ENCODE results near the gene MYH7.
A peak's percentile ranks its signal among the peaks of the same experiment; 100 is the strongest.
"Not testable (repeated sequence)": the region's sequence is repeated elsewhere in the genome, so short reads cannot be mapped to it uniquely, and the experiment has no call there.

Gene MYH7

GRCh38 chr14:23468704-23469126 lies 33.3 kb upstream of the MYH7 start:
- WGBS, 2 experiments, result 85% methylated on average over 15 of the region's 15 CpGs
- no peaks in the 10 kb centered on the region for H3K27me3 ChIP-seq (ENCODE audit: control insufficient read depth, insufficient read depth, low read length, poor library complexity, severe bottlenecking)
- H3K4me3 ChIP-seq (ENCODE audit: insufficient read depth, low read depth, low read length), result peak overlapping the region; percentile 5
- peaks cover 6% of the 10 kb centered on the region for H3K4me1 ChIP-seq (ENCODE audit: control insufficient read depth, insufficient read depth, low read length)
- H3K36me3 ChIP-seq (ENCODE audit: control insufficient read depth, insufficient read depth, low read length), result peaks cover 17% of the 10 kb centered on the region
- H3K27ac ChIP-seq (ENCODE audit: insufficient read depth, low read depth, low read length, poor library complexity, severe bottlenecking), result no peak overlapping the region
- no peaks in the 10 kb centered on the region for H3K9me3 ChIP-seq (ENCODE audit: control insufficient read depth, low read length)

GRCh38 chr14:23465261-23465660 lies 29.8 kb upstream of the MYH7 start:
- peaks cover 2% of the 10 kb centered on the region for H3K4me1 ChIP-seq (ENCODE audit: control insufficient read depth, insufficient read depth, low read length)
- H3K27me3 ChIP-seq (ENCODE audit: control insufficient read depth, insufficient read depth, low read length, poor library complexity, severe bottlenecking), result no peaks in the 10 kb centered on the region
- no peaks in the 10 kb centered on the region for H3K36me3 ChIP-seq (ENCODE audit: control insufficient read depth, insufficient read depth, low read length)
- H3K4me3 ChIP-seq (ENCODE audit: insufficient read depth, low read depth, low read length), result no peak overlapping the region
- 87 to 88% methylated on average over 3 of the region's 3 CpGs for WGBS, 2 experiments
- H3K27ac ChIP-seq (ENCODE audit: insufficient read depth, low read depth, low read length, poor library complexity, severe bottlenecking), result no peak overlapping the region
- H3K9me3 ChIP-seq (ENCODE audit: control insufficient read depth, low read length), result no peaks in the 10 kb centered on the region

- Histone ChIP-seq H3K4me3 (ENCODE audit: insufficient read depth, low read depth, low read length) (no peak overlapping the region), H3K27me3 (ENCODE audit: control insufficient read depth, insufficient read depth, low read length, poor library complexity, severe bottlenecking) (no peaks in the 10 kb centered on the region), H3K9me3 (ENCODE audit: control insufficient read depth, low read length) (no peaks in the 10 kb centered on the region), H3K4me1 (ENCODE audit: control insufficient read depth, insufficient read depth, low read length) (no peaks in the 10 kb centered on the region), H3K27ac (ENCODE audit: insufficient read depth, low read depth, low read length, poor library complexity, severe bottlenecking) (no peak overlapping the region), H3K36me3 (ENCODE audit: control insufficient read depth, insufficient read depth, low read length) (no peaks in the 10 kb centered on the region)
Measured at GRCh38 chr14:23464700-23465099, 29.2 kb upstream of the MYH7 start.

GRCh38 chr14:23460960-23461359 lies 25.5 kb upstream of the MYH7 start:
- Histone ChIP-seq H3K36me3 (ENCODE audit: control insufficient read depth, insufficient read depth, low read length) (no peaks in the 10 kb centered on the region), H3K4me3 (ENCODE audit: insufficient read depth, low read depth, low read length) (no peak overlapping the region), H3K9me3 (ENCODE audit: control insufficient read depth, low read length) (no peaks in the 10 kb centered on the region), H3K4me1 (ENCODE audit: control insufficient read depth, insufficient read depth, low read length) (no peaks in the 10 kb centered on the region), H3K27ac (ENCODE audit: insufficient read depth, low read depth, low read length, poor library complexity, severe bottlenecking) (no peak overlapping the region), H3K27me3 (ENCODE audit: control insufficient read depth, insufficient read depth, low read length, poor library complexity, severe bottlenecking) (no peaks in the 10 kb centered on the region)

GRCh38 chr14:23457587-23458445 lies 22.4 kb upstream of the MYH7 start:
- no peaks in the 10 kb centered on the region for H3K4me1 ChIP-seq (ENCODE audit: control insufficient read depth, insufficient read depth, low read length)
- no peaks in the 10 kb centered on the region for H3K9me3 ChIP-seq (ENCODE audit: control insufficient read depth, low read length)
- H3K4me3 ChIP-seq (ENCODE audit: insufficient read depth, low read depth, low read length), result no peak overlapping the region
- H3K27me3 ChIP-seq (ENCODE audit: control insufficient read depth, insufficient read depth, low read length, poor library complexity, severe bottlenecking), result no peaks in the 10 kb centered on the region
- 90% methylated on average over 3 to 5 of the region's 5 CpGs for WGBS, 2 experiments
- no peak overlapping the region for H3K27ac ChIP-seq (ENCODE audit: insufficient read depth, low read depth, low read length, poor library complexity, severe bottlenecking)
- H3K36me3 ChIP-seq (ENCODE audit: control insufficient read depth, insufficient read depth, low read length), result no peaks in the 10 kb centered on the region

- H3K4me1 ChIP-seq (ENCODE audit: control insufficient read depth, insufficient read depth, low read length), result not testable (repeated sequence)
- WGBS, 2 experiments, result 92 to 93% methylated on average over 11 of the region's 11 CpGs
Measured at GRCh38 chr14:23456883-23457586, 21.6 kb upstream of the MYH7 start.

GRCh38 chr14:23454445-23454856 lies 19.0 kb upstream of the MYH7 start:
- Histone ChIP-seq H3K27ac (ENCODE audit: insufficient read depth, low read depth, low read length, poor library complexity, severe bottlenecking) (no peak overlapping the region), H3K9me3 (ENCODE audit: control insufficient read depth, low read length) (no peaks in the 10 kb centered on the region), H3K27me3 (ENCODE audit: control insufficient read depth, insufficient read depth, low read length, poor library complexity, severe bottlenecking) (no peaks in the 10 kb centered on the region), H3K36me3 (ENCODE audit: control insufficient read depth, insufficient read depth, low read length) (no peaks in the 10 kb centered on the region), H3K4me3 (ENCODE audit: insufficient read depth, low read depth, low read length) (no peak overlapping the region), H3K4me1 (ENCODE audit: control insufficient read depth, insufficient read depth, low read length) (no peaks in the 10 kb centered on the region)
- WGBS, 2 experiments, result 87 to 88% methylated on average over 1 of the region's 1 CpG

More at GRCh38 chr14:23456883-23457586, 21.6 kb upstream of the MYH7 start:
- not testable (repeated sequence) for H3K4me3 ChIP-seq (ENCODE audit: insufficient read depth, low read depth, low read length); H3K27me3 ChIP-seq (ENCODE audit: control insufficient read depth, insufficient read depth, low read length, poor library complexity, severe bottlenecking); H3K36me3 ChIP-seq (ENCODE audit: control insufficient read depth, insufficient read depth, low read length); H3K27ac ChIP-seq (ENCODE audit: insufficient read depth, low read depth, low read length, poor library complexity, severe bottlenecking); H3K9me3 ChIP-seq (ENCODE audit: control insufficient read depth, low read length)

GRCh38 chr14:23452237-23452636 lies 16.8 kb upstream of the MYH7 start:
- no peaks in the 10 kb centered on the region for H3K27me3 ChIP-seq (ENCODE audit: control insufficient read depth, insufficient read depth, low read length, poor library complexity, severe bottlenecking)
- H3K4me1 ChIP-seq (ENCODE audit: control insufficient read depth, insufficient read depth, low read length), result no peaks in the 10 kb centered on the region
- no peak overlapping the region for H3K4me3 ChIP-seq (ENCODE audit: insufficient read depth, low read depth, low read length)
- H3K9me3 ChIP-seq (ENCODE audit: control insufficient read depth, low read length), result no peaks in the 10 kb centered on the region
- no peak overlapping the region for H3K27ac ChIP-seq (ENCODE audit: insufficient read depth, low read depth, low read length, poor library complexity, severe bottlenecking)
- no peaks in the 10 kb centered on the region for H3K36me3 ChIP-seq (ENCODE audit: control insufficient read depth, insufficient read depth, low read length)
- no CpG with 5 or more reads among the region's 2 CpGs for WGBS, 2 experiments

- no peaks in the 10 kb centered on the region for H3K9me3 ChIP-seq (ENCODE audit: control insufficient read depth, low read length)
- no peak overlapping the region for H3K4me3 ChIP-seq (ENCODE audit: insufficient read depth, low read depth, low read length)
- 56 to 69% methylated on average over 2 of the region's 2 CpGs for WGBS, 2 experiments
- no peaks in the 10 kb centered on the region for H3K4me1 ChIP-seq (ENCODE audit: control insufficient read depth, insufficient read depth, low read length)
- no peak overlapping the region for H3K27ac ChIP-seq (ENCODE audit: insufficient read depth, low read depth, low read length, poor library complexity, severe bottlenecking)
- no peaks in the 10 kb centered on the region for H3K36me3 ChIP-seq (ENCODE audit: control insufficient read depth, insufficient read depth, low read length)
- no peaks in the 10 kb centered on the region for H3K27me3 ChIP-seq (ENCODE audit: control insufficient read depth, insufficient read depth, low read length, poor library complexity, severe bottlenecking)
Measured at GRCh38 chr14:23450379-23450778, 14.9 kb upstream of the MYH7 start.

GRCh38 chr14:23449314-23449713 lies 13.9 kb upstream of the MYH7 start:
- Histone ChIP-seq H3K4me1 (ENCODE audit: control insufficient read depth, insufficient read depth, low read length) (no peaks in the 10 kb centered on the region), H3K36me3 (ENCODE audit: control insufficient read depth, insufficient read depth, low read length) (no peaks in the 10 kb centered on the region), H3K27ac (ENCODE audit: insufficient read depth, low read depth, low read length, poor library complexity, severe bottlenecking) (no peak overlapping the region), H3K9me3 (ENCODE audit: control insufficient read depth, low read length) (no peaks in the 10 kb centered on the region), H3K27me3 (ENCODE audit: control insufficient read depth, insufficient read depth, low read length, poor library complexity, severe bottlenecking) (no peaks in the 10 kb centered on the region), H3K4me3 (ENCODE audit: insufficient read depth, low read depth, low read length) (no peak overlapping the region)
- WGBS, 2 experiments, result 86% methylated on average over 1 of the region's 1 CpG

Data from ectodermal cell (in vitro differentiated cells).